Keratinocyte (primary cell): ENCODE results near the gene ANKRD39. TPM values are rescaled to one million over a fixed set of nuclear protein-coding genes. Genes with fewer than 3 reads are reported as not detected.
A peak's percentile ranks its signal among the peaks of the same experiment; 100 is the strongest.

Source experiments
- DNase-seq: peaks from one replicate; pipeline ENCODE4 v3.0.0-alpha.2; 2011; ENCODE audit warnings: low read depth, missing footprints, low spot score
- FAIRE-seq: peaks from 2 replicates; lab custom pipeline; 2011; peaks lifted over from hg19 to GRCh38; lab: Jason Lieb, UNC
- H2AFZ ChIP-seq: 2 replicates; pipeline ENCODE4 v1.6.0; 2012; ENCODE audit warnings: low read length, control low read depth, inconsistent platforms; ENCODE audit not compliant: control insufficient read depth
- H3K27ac ChIP-seq: 2 replicates; pipeline ENCODE4 v1.5.1; 2011; ENCODE audit warnings: low read length; ENCODE audit not compliant: control insufficient read depth, insufficient read depth
- H3K27me3 ChIP-seq: 3 replicates; pipeline ENCODE4 v1.6.0; 2011; ENCODE audit warnings: low read length; ENCODE audit not compliant: control insufficient read depth, insufficient read depth; ENCODE audit errors: extremely low read depth
- H3K36me3 ChIP-seq, 2 experiments: 2 replicates in 1 of 2; 3 replicates in 1 of 2; pipeline ENCODE4 v1.5.1; 2011; ENCODE audit warnings: low read length in 2 of 2, mild to moderate bottlenecking in 1 of 2; ENCODE audit not compliant: control insufficient read depth in 2 of 2, insufficient read depth in 2 of 2; ENCODE audit errors: extremely low read depth in 1 of 2
- H3K4me1 ChIP-seq: 3 replicates; pipeline ENCODE4 v1.5.1; 2011; ENCODE audit warnings: low read length; ENCODE audit not compliant: control insufficient read depth, insufficient read depth; ENCODE audit errors: extremely low read depth
- H3K4me2 ChIP-seq: 3 replicates; pipeline ENCODE4 v1.6.0; 2011; ENCODE audit warnings: low read depth, low read length; ENCODE audit not compliant: control insufficient read depth, insufficient read depth; ENCODE audit errors: extremely low read depth
- H3K4me3 ChIP-seq, 3 experiments: fragments of 200-600 bp in 1 of 3; sonication (generic) in 1 of 3; 2 replicates in 2 of 3; 3 replicates in 1 of 3; pipeline ENCODE4 v1.5.1; 2011 to 2016; ENCODE audit warnings: low read length in 3 of 3, mild to moderate bottlenecking in 3 of 3, control low read depth in 2 of 3, inconsistent platforms in 1 of 3, low read depth in 1 of 3, mixed read lengths in 1 of 3, mixed run types in 1 of 3, moderate library complexity in 1 of 3; ENCODE audit not compliant: control insufficient read depth in 2 of 3, insufficient read depth in 2 of 3; ENCODE audit errors: extremely low read depth in 1 of 3
- H3K79me2 ChIP-seq: 2 replicates; pipeline ENCODE4 v1.6.0; 2012; ENCODE audit warnings: low read length; ENCODE audit not compliant: control insufficient read depth, insufficient read depth
- H3K9ac ChIP-seq: 3 replicates; pipeline ENCODE4 v1.6.0; 2011; ENCODE audit warnings: low read length; ENCODE audit not compliant: control insufficient read depth, insufficient read depth; ENCODE audit errors: extremely low read depth
- H3K9me1 ChIP-seq: 3 replicates; pipeline ENCODE4 v1.6.0; 2011; ENCODE audit warnings: low read length; ENCODE audit not compliant: control insufficient read depth, insufficient read depth; ENCODE audit errors: extremely low read depth
- H3K9me3 ChIP-seq: 2 replicates; pipeline ENCODE4 v1.5.1; 2012; ENCODE audit warnings: low read depth, low read length; ENCODE audit not compliant: control insufficient read depth
- H4K20me1 ChIP-seq: 3 replicates; pipeline ENCODE4 v1.6.0; 2011; ENCODE audit warnings: low read length; ENCODE audit not compliant: control insufficient read depth, insufficient read depth; ENCODE audit errors: extremely low read depth
- CTCF ChIP-seq, 3 experiments: IDR thresholded peaks in 1 of 3; conservative IDR thresholded peaks in 1 of 3; optimal IDR thresholded peaks in 1 of 3; 2 replicates in 2 of 3; 3 replicates in 1 of 3; pipeline versions ENCODE3 to v1.5.1; 2011; ENCODE audit warnings: low read length in 3 of 3, mild to moderate bottlenecking in 3 of 3, moderate library complexity in 2 of 3, control low read depth in 1 of 3, inconsistent platforms in 1 of 3; ENCODE audit not compliant: insufficient read depth in 2 of 3; ENCODE audit errors: extremely low read depth in 1 of 3
- EZH2 ChIP-seq: IDR thresholded peaks from one replicate; pipeline ENCODE4 v1.6.1; 2012; ENCODE audit warnings: inconsistent platforms, mild to moderate bottlenecking, low read length, moderate library complexity
- dilution Hi-C: fragments of 300-500 bp; cut with MboI; formaldehyde crosslinking; loops from one replicate; pipeline ENCODE4 v1.7.0; 2020; ENCODE audit warnings: low sequenced_read_pairs; ENCODE audit not compliant: extremely low pct_ligation_motif_present
- polyA plus RNA-seq, 5 experiments: library from polyadenylated mRNA; depleted of rRNA in 3 of 5; stranded (reverse) in 3 of 5; stranded (forward) in 1 of 5; unstranded in 1 of 5; fragments of >200 nt; gene quantifications; 1 replicate in 1 of 5; 2 replicates in 3 of 5; 3 replicates in 1 of 5; pipeline versions ENCODE4 v1.2.1 to v1.2.3, GENCODE V29; 2011 to 2012; ENCODE audit warnings: missing spikeins in 2 of 5, low read depth in 1 of 5, low replicate concordance in 1 of 5

The ANKRD39 gene
- polyA plus RNA-seq, 1 donor (not counting 4 experiments of a cell fraction or from before 2014, with no cell fraction given), result 7.2 TPM

GRCh38 chr2:96897491-96898134, 39.8 kb upstream of the ANKRD39 start:
- no peaks in the 10 kb centered on the region for H3K36me3 ChIP-seq
- no peak for TF ChIP-seq CTCF (optimal IDR thresholded peaks at IDR 0.05 in 1 of 3, IDR thresholded peaks at IDR 0.05 in 1 of 3, conservative IDR thresholded peaks at IDR 0.05 in 1 of 3; ENCODE audit: extremely low read depth in 1 of 3, insufficient read depth in 2 of 3, low read length in 3 of 3)
- TF ChIP-seq EZH2, result no peak
- H2AFZ ChIP-seq, result no peak overlapping the region
- H3K27me3 ChIP-seq, result no peaks in the 10 kb centered on the region
- H3K9me3 ChIP-seq, result no peaks in the 10 kb centered on the region
- H3K9me1 ChIP-seq, result no peaks in the 10 kb centered on the region
- H3K4me3 ChIP-seq, result no peak overlapping the region
- peaks cover 30% of the 10 kb centered on the region for H3K4me1 ChIP-seq
- dilution Hi-C loops, result no loop called here
- H3K27ac ChIP-seq, result no peak overlapping the region
- H3K9ac ChIP-seq, result no peak overlapping the region
- H4K20me1 ChIP-seq, result no peaks in the 10 kb centered on the region
- no peaks in the 10 kb centered on the region for H3K79me2 ChIP-seq
- H3K4me2 ChIP-seq, result no peak overlapping the region
- DNase-seq, result no peak
- no peak for FAIRE-seq

GRCh38 chr2:96895746-96896651, 38.2 kb upstream of the ANKRD39 start:
- Histone ChIP-seq H3K79me2 (no peaks in the 10 kb centered on the region), H3K9ac (no peak overlapping the region), H3K36me3 (no peaks in the 10 kb centered on the region), H3K9me3 (no peaks in the 10 kb centered on the region), H3K4me1 (peaks cover 30% of the 10 kb centered on the region), H3K9me1 (no peaks in the 10 kb centered on the region), H3K27me3 (no peaks in the 10 kb centered on the region), H3K4me2 (peak overlapping the region; percentile 4), H3K27ac (no peak overlapping the region), H3K4me3 (no peak overlapping the region), H4K20me1 (no peaks in the 10 kb centered on the region), H2AFZ (no peak overlapping the region)
- dilution Hi-C loops, result no loop called here
- peak; percentile 55 for FAIRE-seq
- no peak for DNase-seq
- TF ChIP-seq EZH2 (no peak), CTCF (optimal IDR thresholded peaks at IDR 0.05 in 1 of 3, IDR thresholded peaks at IDR 0.05 in 1 of 3, conservative IDR thresholded peaks at IDR 0.05 in 1 of 3; ENCODE audit: extremely low read depth in 1 of 3, insufficient read depth in 2 of 3, low read length in 3 of 3) (no peak)
